ENCODE measurements around the gene OVCA2.

Gene OVCA2

DNA sequence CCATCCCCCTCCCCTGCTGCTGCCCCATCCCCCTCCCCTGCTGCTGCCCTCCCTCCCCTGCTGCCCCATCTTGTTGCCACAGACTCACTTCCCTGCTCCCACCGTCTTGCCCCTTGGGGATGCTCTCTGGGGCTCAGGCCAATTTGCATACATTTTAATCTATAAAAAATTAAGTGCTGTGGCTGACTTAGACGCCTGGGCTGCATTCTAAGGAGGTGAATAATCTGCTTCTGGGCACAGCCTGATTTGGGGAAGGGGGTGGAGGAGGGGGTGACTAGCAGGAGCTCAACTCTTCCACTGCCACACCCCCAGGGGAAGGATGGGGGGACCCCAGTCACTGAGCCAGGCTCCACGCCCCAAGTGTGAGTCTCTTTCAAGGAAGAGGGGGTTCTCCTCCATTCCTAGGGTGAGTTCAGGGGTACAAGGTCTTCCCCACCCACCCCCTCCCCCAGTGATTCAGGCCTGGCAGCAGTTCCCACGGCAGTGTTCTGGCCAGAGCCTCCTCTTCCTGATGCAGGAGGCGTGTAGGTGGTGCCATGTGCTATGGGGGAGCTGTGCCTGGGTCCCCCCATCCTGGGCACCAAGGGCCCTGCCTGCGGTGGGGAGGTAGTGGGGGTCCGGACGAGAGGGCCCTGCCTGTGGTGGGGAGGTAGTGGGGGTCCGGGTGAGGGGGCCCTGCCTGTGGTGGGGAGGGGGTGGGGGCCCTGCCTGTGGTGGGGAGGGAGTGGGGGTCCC, 6.8 kb upstream of the OVCA2 start:
- no peak for DNase-seq

DNA sequence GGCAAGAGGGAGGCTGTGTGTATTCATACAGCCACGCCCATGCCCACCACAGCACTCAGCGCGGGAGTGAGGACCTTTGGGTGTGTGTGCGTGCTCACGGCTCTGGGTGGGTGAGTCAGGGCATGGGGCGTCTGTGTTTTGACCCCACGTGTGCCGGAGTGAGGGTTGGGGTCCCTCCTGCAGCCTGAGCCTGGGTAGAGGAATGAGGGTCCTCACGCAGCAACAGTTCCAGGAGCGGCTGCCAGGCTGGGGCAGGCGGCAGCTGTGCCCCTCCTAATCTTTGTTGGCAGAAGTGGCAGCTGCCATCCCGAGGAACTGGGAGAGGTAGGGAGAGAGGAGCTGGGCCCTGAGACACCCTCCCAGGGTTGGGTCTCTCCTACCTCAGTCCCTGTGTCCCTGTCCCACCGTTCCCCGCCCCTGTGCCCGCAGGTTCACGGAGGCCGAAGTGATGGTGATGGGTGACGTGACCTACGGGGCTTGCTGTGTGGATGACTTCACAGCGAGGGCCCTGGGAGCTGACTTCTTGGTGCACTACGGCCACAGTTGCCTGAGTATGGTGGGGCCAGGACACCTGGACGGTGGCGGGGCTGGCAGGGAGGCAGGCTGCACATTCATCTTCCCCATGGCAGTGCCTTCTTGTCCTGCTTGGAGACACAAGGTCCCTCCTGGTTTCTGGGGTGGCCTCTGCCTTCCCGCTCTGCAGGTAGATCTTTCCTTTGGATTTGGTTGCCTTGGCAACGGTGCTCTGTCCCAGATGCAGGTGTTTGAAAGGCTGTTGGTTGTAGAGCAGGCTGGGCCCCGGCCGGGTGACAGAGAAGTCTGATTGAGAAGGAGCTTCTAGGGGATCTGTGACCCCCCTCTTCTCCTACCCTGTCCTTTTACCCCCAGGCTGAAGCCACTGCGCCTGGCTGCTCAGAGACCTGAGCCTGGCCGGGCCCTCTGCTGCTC, 6.0 kb upstream of the OVCA2 start:
- no peak for DNase-seq

DNA sequence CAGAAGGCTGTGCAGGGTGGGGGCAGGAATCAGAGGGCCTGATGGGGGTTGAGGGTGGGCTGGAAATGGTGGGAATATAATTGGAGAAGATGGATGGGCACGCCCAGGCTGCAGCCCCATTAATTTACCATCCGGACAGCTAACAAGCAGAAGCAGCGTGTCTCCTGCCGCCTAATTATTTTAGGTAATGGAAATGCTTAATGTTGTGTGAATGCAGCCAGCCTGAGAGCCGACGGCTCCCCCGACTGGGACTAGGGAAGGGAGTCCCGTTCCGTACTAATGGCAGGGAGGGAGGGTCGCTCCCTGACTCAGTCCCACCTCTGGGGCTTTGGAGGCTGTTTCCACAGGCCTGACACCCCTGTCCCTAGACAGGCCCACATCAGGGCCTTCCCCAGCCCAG, 4.7 kb upstream of the OVCA2 start:
- no peak for DNase-seq

DNA sequence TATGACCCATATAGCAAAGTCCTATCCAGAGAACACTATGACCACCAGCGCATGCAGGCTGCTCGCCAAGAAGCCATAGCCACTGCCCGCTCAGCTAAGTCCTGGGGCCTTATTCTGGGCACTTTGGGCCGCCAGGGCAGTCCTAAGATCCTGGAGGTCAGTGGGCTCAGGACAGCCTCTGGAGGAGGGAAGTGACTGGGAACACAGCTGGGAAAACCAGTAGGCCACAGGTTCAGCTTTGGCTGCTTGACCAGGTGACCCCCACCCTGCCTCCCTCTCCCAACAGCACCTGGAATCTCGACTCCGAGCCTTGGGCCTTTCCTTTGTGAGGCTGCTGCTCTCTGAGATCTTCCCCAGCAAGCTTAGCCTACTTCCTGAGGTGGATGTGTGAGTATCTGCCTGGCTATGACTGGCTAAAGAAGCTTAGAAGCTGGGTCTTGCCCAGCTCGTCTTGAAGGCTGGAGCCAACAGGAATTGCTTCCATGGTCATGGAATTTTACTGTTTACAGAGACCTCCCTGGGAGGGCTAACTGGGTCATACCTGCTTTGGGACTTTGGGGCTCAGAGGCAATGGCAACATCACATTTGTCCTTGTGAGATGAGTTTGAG, 1.5 kb upstream of the OVCA2 start:
- DNase-seq, result no peak

DNA sequence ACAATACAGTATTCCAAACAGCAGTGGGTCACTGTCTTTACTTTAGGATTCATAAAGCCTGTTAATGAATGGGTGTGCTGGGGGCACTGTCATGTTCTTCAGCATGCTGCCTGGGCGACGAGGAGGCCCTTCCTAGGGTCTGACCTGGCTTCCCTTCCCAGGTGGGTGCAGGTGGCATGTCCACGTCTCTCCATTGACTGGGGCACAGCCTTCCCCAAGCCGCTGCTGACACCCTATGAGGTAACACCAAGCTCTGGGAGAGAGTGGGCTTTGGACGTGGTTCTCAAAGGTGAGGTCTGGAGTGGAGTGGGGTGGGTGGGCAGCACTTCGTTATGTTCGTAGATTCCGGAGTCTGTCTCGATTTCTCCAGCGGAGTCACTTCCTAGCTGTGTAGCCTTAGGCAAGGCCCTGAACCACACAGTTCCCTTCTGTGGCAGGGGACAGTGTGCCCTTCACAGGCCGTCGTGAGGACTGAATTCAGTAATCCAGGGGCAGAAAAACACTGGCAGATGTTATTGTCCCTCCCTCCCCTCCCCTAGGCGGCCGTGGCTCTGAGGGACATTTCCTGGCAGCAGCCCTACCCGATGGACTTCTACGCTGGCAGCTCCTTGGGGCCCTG, 771 bp upstream of the OVCA2 start:
- no peak for DNase-seq

DNA sequence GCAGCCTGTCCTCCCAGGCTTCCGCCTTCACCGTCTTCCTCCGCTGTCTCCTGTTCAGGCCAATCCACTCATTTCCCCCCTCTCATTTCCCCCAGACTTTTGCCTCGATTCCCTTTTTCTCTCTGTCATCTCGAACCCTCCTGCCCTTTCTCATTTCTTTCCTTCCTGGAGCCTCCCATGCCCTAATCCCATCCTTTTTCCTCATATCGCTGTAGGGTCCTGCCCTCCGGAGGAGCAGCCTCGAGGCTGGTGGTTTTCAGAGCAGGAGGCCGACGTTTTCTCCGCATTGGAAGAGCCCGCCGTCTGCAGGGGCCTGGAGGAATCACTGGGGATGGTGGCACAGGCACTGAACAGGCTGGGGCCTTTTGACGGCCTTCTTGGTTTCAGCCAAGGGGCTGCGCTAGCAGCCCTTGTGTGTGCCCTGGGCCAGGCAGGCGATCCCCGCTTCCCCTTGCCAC, 597 bp downstream of the OVCA2 start:
- DNase-seq, result peak in 1 of 2 experiments; percentile 2

DNA sequence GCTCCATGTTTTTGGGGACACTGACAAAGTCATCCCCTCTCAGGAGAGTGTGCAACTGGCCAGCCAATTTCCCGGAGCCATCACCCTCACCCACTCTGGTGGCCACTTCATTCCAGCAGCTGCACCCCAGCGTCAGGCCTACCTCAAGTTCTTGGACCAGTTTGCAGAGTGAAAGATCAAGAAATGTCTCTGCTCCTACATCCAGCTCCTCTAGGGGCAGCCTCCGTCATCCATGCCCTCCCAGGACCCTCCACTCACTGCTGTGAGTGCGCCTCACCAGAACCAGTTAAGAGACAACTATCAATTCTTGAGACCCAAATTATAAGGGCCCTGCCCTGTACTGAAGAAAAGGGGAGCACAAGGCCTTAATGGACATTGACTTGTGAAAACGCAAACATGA, 1.1 kb downstream of the OVCA2 start:
- DNase-seq, result no peak

DNA sequence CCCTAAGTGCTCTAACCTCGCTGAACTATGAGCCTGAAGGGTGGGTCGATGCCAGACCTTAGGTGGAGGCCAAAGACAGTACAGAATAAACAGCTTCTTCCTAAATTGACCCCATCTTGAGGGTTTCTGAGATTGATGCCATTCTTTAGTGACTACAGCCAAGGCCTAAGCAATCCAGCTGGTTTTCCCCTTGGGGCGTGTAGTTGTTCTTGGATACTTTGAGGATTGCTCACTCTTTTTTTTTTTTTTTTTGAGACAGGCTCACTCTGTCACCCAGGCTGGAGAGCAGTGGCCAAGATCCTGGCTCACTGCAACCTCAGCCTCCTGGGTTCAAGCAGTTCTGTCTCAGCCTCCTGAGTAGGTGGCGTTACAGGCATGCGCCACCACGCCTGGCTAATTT, 2.0 kb downstream of the OVCA2 start:
- no peak for DNase-seq

DNA sequence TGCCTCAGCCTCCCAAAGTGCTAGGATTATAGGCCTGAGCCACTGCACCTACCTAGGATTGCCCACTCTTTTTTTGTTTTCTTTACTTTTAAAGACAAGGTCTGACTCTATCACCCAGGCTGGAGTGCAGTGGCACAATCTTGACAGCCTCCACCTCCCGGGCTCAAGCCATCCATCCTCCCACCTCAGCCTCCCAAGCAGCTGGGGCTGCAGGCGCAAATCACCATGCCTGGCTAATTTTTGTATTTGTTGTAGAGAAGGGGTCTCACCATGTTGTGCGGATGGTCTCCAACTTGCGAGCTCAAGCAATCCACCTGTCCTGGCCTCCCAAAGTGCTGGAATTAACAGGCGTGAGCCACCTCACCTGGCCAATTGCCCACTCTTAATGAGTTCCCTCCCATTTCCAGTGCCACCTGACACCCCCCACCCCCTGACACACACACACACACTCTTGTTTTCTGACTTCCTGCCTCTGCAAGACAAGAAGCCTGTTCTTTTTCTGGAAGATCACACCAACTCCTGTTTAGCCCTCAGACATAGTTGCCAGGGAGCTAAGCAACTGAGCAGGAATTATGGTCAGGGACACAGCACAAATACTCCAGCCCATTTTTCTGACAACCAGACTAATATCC, 2.6 kb downstream of the OVCA2 start:
- no peak for DNase-seq

DNA sequence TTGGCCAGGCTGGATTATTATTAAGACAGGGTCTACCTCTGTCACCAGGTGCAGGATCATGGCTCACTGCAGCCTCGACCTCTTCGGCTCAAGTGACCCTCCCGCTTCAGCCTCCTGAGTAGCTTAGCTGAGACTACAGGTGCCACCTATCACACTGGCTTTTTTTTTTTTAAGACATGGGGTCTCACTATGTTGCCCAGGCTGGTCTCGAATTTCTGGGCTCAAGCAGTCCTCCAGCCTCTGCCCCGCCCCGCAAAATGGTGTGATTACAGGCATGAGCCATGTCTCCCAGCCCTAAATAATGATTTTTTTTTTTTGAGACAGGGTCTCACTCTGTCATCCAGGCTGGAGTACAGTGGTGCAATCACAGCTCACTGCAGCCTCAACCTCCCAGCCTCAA, 5.8 kb downstream of the OVCA2 start:
- no peak for DNase-seq

DNA sequence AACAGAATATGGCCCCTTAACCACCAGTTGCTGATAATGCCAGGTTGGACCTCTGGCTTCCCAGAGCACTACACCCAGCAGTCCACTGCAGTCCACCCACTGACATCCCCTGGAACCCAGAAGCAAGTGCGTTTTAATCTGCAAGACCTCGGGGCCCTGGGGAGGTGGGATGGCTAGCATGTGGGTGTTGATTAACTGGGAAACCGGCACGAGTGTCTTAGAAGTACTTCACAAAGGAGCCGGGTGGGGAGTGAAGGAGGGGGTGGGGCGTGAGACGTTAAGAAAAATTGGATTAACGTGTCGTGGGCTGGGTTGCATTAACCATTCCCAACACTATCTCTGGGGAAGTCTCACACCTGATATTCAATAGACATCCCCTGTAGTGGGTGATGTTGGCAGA, 7.0 kb downstream of the OVCA2 start:
- DNase-seq, result no peak

DNA sequence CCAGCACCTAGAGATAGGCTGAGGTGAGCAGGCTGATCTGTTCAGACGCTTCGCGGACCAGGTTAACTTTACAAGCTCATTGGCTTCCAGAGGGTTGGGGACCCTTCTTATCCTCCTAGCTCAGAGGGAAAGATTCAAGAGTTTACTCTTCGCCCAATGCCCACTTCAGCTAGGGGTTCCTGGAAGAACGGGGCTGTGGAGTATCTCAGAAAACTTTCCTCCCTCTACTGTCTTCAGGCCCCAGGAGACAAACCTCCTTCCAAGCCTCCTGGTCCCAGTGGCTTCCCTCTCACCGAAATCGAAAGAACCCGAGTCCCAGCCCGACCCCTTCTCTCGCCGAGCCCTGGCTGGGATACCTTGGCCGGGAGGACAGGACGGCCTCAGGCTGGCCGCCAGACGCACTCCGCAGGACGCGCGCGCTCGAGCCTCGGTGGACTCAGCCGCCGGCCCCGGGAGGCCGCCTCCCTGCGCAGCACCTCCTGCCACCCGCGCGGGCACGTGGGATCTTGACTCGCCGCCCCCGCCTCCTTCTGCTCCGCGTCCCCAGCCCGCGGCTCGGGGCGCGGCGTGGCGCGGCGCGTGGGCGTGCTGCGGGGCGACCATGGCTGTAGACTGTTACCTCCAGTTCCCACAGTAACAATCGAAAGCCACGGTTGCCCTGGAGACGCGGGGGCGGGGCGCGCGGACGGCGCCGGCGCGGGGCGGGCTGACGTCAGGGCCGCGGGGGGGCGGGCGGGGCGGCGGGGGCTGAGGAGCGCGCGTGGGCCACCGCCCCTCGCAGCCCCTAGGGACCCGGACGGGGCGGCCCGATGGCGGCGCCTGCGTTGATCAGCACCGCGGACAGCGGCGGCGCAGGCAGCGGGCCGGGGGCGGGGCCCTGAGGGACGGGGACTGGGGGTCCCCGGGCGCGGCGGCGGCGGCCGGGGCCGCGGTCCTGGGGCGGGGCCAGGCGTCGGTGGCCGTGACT, 7.8 kb downstream of the OVCA2 start:
- DNase-seq, result peak; percentile 19 to 26

DNA sequence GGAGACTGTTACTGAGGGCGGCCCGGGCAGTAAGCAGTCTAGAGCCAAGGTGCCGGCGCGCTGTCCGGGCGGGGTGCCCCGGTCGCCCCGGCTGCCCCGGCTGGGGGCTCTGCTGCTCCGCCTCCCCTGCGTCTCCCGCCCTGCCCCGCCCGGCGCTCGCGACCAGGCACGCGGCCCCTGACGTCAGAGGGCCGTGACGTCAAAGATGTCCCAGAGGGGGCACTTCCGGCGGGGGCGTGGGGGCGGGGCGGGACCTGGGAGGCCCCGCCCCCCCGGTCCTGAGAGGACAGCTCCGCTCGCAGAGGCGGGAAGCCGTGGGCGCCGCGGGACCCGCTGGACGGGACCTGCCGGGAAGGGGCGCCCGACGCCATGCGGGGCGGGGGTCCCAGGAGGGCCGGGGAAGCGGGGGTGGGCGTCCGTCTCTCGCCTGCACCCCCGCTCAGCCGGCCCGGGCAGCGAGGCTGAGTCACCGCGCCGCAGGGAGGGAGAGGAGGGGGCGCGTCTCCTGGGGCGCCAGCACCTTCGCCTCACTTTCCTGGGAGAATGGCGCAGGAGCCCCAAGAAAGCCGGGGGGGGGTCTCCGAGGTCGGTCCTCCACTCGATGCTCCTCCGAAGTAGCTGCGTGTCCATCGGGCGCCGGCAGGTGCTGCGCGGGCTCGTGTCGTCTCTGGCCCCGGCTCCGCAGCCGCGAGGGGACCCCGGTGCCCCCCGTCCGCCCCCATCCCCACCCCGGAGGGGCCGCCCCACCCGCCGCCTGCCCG, 8.7 kb downstream of the OVCA2 start:
- DNase-seq, result no peak

DNA sequence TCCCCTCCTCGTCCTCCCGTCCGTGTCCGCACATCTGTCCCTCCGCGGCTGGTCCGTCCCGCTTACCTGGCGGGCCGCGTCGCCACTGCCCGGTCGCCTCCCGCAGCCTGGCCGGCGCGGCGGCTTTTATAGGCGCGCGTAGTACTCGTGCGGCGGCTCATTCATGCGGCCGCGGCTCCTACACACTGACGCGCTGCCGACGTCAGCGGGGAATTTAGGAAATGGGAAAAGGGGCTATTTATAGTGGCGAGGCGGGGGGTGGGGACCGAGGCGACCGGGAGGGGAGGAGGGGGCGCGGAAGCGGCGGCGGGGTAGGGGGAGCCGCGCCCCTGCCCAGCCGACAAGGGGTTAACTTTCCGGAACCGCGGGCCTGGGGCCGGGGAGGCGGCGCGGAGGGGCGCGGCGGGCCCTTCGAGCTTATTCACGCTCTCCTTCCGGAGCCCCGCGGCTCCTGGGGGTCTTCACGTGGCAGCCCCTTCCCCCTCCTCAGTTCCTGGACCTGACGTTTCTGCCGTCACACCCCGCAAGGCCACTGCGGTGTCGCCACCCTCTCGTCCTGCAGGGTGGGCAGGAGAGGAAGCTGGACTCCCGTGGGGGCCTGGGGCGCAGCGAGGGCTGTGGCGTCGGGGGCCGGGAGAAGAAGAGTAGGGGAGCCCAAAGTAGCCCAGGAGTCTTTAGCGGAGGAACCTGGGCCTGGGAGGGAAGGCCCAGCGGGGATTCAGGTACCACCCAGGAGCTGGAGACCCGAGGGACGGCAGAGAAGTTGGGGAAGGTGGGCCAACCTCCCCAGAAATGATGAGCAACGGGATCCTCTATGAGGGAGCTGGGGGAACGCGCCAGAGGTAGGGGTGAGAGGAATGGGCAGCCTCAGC, 9.5 kb downstream of the OVCA2 start:
- no peak for DNase-seq

DNA sequence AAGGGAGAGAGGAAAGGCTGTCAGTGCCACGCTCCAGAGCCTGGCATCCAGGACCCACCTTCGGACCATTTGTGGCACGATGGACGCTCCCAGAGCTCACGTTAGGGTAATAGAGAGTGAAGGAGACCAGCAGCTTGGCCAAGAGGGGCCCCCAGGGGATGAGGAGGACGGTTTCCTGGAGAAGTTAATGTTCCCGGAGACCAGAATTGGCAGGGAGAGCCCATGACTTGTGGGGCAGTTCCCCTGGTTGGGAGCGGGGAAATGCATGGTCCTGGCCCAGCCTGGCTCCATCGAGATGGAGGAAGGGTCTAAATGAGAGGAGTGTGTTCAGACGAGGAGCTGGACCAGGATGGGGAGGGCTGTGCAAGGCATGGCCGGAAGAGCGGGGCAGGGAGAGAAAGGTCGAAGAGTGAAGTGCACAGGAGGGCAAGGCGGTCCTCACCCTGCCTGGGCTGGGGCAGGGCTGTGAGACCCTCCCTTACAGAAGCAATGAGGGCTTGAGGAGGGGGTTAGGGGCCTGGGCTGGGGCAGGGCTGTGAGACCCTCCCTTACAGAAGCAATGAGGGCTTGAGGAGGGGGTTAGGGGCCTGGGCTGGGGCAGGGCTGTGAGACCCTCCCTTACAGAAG, 10.2 kb downstream of the OVCA2 start:
- DNase-seq, result no peak

DNA sequence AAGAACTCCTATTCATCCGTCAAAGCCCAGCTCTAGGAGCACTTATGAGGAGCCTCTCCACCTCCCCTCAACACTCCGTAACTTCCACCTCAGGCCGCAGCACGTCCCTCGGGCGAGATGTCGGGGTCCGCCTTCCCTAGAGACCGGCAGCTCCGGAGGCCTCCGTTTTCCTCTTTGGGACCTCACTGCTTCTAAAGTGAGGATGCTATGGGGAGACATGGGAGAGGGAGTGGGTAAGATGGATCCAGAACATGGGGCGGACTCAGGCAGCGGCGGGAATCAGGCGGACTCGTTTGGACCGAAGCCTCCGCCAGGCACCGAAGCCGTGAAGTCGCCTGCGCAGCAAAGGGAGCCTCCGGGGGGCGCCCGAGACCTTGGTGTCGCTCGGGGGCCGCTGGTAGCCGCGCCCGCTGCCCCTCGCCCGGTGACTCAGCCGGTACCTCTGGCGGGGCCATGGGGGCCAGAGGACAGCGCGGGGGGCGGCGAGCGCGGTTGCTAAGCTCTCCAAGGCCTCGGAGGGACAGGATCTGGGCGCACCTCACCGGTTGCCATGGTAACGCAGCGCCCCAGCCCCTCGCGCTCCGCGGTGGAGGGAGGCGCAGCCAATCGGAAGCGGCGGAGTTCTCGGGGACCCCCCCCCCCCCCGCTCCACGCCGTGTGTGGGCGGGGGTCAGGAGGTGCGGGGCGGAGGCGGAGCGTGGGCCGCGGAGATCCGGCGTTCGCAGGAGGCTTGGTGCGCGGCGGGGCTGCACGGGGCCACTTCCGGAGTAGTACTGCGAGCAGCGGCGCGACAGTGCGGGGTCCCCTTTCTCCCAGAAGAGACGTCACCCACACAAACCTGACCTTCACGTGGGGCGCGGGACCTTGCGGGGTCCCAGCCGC, 11.8 kb downstream of the OVCA2 start:
- peak; percentile 25 to 34 for DNase-seq

DNA sequence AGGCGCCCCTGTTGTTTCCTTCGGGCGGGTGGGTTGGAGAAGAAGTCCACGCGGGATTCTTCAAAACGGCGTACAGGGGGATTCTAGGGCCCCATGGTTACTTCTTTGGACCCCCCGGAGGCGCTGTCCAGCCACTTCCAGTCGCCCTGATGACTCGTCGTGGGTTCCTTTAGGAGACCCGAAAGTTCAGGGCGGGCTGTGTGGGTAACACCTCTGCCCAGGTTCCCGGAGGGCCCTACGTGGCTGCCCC, 12.4 kb downstream of the OVCA2 start:
- DNase-seq, result no peak

DNA sequence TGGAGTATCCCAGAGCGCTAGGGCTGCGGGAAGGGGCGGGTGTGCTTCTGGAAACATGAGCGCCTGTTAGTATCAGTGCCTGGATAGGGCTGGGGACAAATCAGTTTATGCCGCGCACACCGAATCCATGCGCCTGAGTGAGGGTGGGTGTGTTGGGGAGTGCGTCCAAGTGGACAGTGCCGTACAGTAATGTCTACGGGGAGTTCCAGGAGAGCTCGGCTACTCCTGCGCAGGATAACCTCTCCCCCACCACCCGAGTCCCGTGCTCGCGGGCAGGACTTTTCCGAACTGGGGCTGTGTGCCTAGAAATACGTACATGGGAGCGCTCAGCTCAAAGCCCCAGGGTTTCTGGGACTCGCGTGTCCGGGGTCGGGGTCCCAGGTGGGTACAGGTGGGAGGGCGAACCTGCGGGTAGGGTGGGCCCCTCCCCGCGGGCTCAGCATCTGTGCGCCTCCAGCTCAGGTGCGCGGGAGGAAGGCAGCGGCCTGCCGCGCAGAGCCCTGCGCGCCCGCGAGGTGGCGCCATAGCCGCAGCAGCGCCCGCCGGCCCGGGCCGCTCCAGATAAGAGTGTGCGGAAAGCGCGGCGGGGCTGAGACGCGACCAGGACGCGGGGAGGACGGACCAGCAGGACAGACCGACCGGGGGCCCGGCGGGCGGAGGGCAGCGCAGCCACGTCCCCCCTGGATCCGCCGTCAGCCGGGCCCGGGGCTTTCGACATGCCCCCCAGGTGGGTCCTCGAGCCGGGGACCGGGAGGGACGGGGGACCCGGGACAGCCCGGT, 12.9 kb downstream of the OVCA2 start, which contains the start of gene HIC1:
Gene HIC1, plus strand, starts transcription at position 592 of the 780 bp plus-strand sequence. CDS start 1,588 bp downstream, outside the sequence.
- DNase-seq, result peak; percentile 31 to 43

Measured in Kasumi-1 (cell line).